ENCODE measurements around the gene SRGAP3.

The SRGAP3 gene

DNA sequence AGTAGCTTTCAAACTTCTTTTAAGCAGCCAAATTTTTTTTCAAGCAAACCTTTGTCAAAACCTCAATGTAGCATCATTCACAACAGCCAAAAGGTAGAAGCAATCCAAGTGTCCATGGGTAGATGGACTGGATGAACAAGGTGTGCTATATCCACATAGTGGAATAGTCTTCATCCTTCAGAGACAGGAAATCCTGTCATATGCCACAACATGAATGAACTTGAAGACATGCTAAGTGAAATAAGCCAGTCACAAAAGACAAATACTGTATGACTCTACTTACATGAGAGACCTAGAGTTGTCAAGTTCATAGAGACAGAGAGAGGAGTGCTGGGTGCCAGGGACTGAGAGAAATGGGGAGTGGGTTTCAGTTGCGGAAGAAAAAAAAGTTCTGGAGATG, 87.6 kb downstream of the SRGAP3 start:
- in situ Hi-C loops (cut with MboI; ENCODE audit: low sequenced_read_pairs, unreplicated experiment) = no loop called here
- TF ChIP-seq CTCF (IDR thresholded peaks at IDR 0.05; ENCODE audit: borderline replicate concordance, control extremely low read depth, extremely low read depth, insufficient read depth, missing control alignments) = no peak

GRCh38 chr3:9161298-9161697, 88.1 kb downstream of the SRGAP3 start:
- TF ChIP-seq CTCF (IDR thresholded peaks at IDR 0.05; ENCODE audit: borderline replicate concordance, control extremely low read depth, extremely low read depth, insufficient read depth, missing control alignments) = no peak
- in situ Hi-C loops (cut with MboI; ENCODE audit: low sequenced_read_pairs, unreplicated experiment) = no loop called here
- no peak for DNase-seq (ENCODE audit: low spot score)

More for the DNA sequence above, 87.6 kb downstream of the SRGAP3 start:
- DNase-seq (ENCODE audit: low spot score) = no peak

DNA sequence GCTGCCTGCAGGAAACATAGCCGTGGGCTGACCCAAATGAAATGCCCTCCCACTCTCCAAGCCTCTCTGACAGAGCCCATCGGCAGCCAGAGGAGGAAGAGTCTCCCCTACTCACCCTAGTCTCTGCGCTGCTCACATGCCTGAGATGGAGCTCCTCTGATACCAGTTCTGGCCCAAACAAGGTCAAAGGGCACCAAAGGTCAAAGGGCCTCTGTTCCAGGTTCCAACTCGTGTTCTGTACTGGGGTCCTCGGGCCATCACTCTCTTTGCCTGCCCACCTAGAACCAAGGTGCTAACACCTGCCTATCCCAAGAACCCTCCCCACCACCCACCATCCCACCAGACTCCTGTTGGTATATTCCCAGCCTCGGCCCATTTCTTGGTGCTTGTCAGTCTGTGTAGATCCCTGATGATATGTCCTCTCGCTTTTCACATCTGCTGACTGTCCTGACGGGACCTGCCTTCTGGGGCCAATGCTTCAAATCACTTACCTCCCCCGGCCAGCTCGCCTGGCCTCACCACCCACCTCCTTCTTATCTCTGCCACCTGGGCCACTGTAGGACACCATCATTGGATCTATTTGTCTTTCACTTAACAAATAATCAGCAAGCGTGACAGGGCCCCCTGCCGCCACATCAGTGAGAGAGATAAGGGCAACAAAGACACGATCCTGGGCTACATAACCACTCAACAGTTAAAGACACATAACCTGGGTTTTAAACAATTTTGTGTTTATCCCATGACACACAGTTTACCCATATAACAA, 90.4 kb downstream of the SRGAP3 start:
- in situ Hi-C loops (cut with MboI; ENCODE audit: low sequenced_read_pairs, unreplicated experiment) = no loop called here
- TF ChIP-seq CTCF (IDR thresholded peaks at IDR 0.05; ENCODE audit: borderline replicate concordance, control extremely low read depth, extremely low read depth, insufficient read depth, missing control alignments) = no peak
- no peak for DNase-seq (ENCODE audit: low spot score)

GRCh38 chr3:9157651-9158362, 91.6 kb downstream of the SRGAP3 start:
- no peak for TF ChIP-seq CTCF (IDR thresholded peaks at IDR 0.05; ENCODE audit: borderline replicate concordance, control extremely low read depth, extremely low read depth, insufficient read depth, missing control alignments)
- in situ Hi-C loops (cut with MboI; ENCODE audit: low sequenced_read_pairs, unreplicated experiment) = no loop called here
- DNase-seq (ENCODE audit: low spot score) = no peak

DNA sequence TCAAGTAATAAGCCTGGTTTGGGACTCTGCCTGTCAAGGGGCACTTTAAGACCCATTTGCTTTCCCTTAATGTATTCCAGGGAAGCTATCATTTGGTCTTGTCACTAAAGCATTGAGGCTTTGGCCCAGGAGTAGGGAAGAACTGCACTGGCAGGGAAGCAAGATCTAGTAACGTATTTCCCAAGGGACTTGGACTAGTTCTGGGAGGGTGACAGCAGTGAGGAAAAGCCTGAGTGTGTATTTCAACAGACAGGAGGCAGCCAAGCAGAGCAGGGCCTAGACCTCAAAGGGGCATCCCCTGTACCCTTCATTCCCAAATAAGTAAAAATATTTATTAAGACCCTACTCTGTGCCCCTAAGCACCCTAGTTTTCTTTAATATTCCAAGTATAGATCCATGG, 92.8 kb downstream of the SRGAP3 start:
- DNase-seq (ENCODE audit: low spot score) = no peak
- no peak for TF ChIP-seq CTCF (IDR thresholded peaks at IDR 0.05; ENCODE audit: borderline replicate concordance, control extremely low read depth, extremely low read depth, insufficient read depth, missing control alignments)
- in situ Hi-C loops (cut with MboI; ENCODE audit: low sequenced_read_pairs, unreplicated experiment) = no loop called here

DNA sequence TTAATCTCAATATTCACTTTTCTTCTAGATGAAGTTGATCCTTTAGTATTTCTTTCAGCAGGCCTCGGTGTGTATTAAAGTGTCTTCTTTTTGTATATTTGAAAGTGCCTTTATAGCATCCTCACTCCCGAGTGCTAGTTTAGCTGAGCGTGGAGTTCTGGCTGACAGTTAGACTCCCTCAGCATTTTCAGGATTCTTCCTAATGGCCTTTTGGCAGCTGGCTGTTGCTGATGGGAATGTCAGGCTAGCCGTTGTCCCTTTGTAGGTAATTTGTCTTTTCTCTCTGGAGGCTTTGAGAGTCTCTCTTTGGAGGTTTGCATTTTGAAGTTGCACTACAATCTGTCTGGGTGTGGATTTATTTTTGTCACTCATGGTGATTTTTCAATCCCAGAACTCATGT, 94.4 kb downstream of the SRGAP3 start:
- no peak for TF ChIP-seq CTCF (IDR thresholded peaks at IDR 0.05; ENCODE audit: borderline replicate concordance, control extremely low read depth, extremely low read depth, insufficient read depth, missing control alignments)
- DNase-seq (ENCODE audit: low spot score) = no peak
- in situ Hi-C loops (cut with MboI; ENCODE audit: low sequenced_read_pairs, unreplicated experiment) = no loop called here

Data from GM13976 (cell line).